Suppressor macrophage treated with lipopolysaccharide for 4 hours (primary cell): ENCODE results near the gene CSNK2A1.
"Not testable (repeated sequence)": the region's sequence is repeated elsewhere in the genome, so short reads cannot be mapped to it uniquely, and the experiment has no call there.

ENCODE experiments used
- DNase-seq: peaks from one replicate; pipeline ENCODE4 v3.0.0-alpha.2; 2020

Gene CSNK2A1

GRCh38 chr20:531608-532007, 12.0 kb downstream of the CSNK2A1 start:
- DNase-seq, result no peak

- no peak for DNase-seq
These were observed 13.3 kb downstream of the CSNK2A1 start for GRCh38 chr20:530321-530720.

- peak; percentile 82 for DNase-seq
These were observed 14.5 kb downstream of the CSNK2A1 start for GRCh38 chr20:528923-529604.

DNA sequence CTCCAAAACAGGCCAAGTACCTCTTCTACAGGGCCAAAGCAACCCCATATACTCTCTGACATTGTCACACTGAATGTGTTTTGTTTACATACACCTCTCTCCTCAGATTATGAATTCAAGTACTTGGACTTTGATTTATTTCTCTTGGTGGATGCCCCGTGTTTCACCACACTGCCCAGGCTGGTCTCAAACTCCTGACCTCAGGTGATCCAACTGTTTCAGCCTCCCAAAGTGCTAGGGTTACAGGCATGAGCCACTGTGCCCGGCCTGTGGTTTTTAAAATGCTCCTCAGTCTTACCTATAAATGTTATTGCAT, 16.1 kb downstream of the CSNK2A1 start:
- no peak for DNase-seq

GRCh38 chr20:521860-522259, 21.7 kb downstream of the CSNK2A1 start:
- DNase-seq, result no peak

- DNase-seq, result no peak
These were observed 23.6 kb downstream of the CSNK2A1 start for GRCh38 chr20:519999-520398.

- no peak for DNase-seq
These were observed 26.4 kb downstream of the CSNK2A1 start for GRCh38 chr20:517221-517620.

DNA sequence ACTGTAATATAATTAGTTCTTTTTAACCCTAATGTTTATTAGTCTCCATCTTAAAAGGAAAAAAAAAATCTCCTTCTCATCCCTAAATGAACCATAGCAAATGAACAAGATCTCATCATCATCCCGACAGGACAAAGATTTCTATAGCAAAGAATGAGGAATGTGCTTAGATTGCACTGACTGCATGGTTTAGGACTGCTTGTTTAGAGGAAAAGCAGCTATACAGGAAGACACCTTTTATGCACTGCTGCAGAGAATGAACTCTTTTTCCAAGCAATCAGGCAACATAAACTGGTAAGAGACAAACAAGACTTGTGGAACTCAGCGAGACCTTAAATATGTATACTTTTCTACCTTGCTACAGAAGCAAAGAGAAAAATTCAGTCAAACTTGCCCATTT, 26.8 kb downstream of the CSNK2A1 start:
- DNase-seq, result no peak

GRCh38 chr20:515696-516095, 27.9 kb downstream of the CSNK2A1 start:
- DNase-seq, result no peak

DNA sequence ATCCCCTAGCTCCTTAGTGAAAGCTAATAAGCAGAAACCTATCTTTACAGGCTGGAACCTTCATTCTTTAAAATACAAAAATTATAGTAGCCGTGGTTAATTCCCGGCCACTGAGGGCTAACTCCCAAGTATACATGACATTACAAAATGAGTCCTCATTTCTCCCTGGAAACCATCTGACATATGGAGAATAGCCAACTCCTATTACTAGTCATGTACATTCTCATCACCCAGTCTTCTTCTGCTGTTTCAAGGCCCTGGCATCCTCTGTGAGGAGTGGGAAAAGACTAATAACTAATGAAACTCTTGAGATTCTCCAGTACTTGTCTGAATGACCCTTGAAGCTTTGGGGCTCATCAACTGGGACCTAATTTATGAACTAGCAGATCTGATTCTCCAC, 30.2 kb downstream of the CSNK2A1 start:
- no peak for DNase-seq

GRCh38 chr20:510328-511057, 33.1 kb downstream of the CSNK2A1 start:
- DNase-seq, result not testable (repeated sequence)

DNA sequence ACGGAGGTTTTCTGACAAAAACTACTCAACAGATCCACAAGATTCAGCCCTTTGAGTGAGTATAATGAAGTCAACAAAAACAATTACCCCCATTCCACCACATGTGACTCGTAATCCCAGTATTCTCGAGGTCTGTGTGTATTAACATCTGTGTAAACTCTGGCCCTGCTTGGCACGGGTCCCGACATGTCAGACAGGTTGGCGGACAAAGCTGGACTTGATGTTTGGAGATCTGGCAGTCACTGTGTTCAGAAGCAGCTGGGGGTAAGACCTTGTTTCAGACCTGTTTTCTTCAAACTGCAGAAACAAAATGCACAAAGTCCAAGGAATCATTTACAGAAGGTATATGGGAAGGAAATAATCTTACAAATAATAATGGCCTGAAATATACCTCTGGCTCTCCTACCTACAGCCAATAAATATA, 35.2 kb downstream of the CSNK2A1 start:
- not testable (repeated sequence) for DNase-seq

- DNase-seq, result no peak
These were observed 35.7 kb downstream of the CSNK2A1 start for GRCh38 chr20:507761-508332.

DNA sequence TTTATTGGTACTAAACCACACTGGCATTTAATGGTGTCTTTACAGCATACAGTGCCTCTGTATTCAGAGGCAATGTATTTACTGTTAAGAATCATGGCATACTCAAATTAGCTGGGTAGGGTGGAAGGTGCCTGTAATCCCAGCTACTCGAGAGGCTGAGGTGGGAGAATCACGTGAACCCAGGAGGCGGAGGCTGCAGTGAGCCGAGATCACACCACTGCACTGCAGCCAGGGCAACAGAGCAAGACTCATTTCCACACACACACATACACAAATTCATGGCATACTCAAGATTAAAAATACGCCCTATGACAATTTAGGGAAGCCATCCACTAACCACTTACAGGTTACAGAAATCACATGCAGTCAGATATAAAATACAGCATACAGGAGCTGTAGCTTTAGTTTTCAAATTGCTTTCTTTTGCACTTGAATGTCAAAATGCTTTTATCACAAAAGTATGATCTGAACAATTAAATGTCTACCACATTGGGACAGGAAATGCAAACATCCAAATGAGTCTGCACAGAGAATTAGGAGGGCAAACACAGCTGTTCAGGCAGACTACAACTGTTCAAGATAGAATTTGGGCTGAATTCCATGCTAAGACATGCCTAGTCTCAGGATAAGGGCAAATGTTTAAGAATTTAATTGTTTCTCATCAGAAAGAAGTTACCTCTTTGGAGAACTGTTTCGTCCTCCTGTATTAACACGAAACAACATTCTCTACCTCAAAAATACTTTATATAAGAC, 36.4 kb downstream of the CSNK2A1 start:
- no peak for DNase-seq

DNA sequence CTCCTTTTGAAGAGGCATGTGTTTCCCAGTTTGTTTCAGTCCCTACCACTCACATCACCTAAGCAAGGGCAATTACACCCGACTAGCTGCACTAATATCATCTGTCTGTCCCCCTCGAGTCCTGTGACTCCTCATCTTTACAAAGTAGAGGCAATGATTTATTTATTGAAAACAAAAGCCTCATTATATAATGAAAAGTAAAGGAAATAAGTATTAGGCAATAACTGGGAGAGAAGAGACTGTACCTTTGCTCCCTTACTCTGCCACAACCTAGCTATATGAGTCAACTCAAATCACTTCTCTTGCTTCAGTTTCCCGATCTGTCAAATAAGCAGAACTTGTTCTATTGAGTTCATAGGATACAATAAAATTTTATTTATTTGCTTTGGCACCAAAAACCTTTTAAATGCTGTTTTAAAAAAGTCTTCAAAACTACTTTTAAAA, 38.9 kb downstream of the CSNK2A1 start:
- DNase-seq, result no peak

DNA sequence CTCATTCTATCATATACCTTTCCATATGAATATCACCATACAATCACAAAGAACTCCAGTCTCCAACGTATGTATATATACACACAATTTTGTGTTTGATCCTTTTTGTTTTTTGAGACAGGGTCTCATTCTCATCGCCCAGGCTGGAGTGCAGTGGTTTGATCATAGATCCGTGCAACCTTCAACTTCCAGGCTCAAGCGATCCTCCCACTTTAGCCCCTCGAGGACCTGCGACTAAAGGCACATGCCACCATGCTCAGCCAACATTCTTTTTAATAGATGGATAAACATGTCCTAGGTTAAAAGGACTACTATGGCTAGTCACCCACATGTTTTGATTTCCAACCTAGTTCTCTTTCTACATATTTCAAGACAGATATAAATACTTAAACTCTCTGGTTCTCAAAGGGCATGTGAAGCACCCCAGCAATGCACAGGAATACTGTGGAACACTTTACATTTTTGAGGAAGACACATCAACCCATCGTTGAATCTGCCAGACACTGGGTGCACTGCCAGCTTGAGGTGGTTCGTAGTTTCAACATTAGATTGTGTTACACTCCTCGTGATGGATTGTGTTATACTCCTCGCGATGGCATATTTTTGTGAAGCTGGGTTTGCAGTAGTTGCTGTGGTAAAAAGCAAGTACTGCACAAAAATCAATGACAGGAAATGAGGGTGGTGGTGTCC, 40.4 kb downstream of the CSNK2A1 start:
- no peak for DNase-seq

- DNase-seq, result no peak
These were observed 45.6 kb downstream of the CSNK2A1 start for GRCh38 chr20:497979-498378.

DNA sequence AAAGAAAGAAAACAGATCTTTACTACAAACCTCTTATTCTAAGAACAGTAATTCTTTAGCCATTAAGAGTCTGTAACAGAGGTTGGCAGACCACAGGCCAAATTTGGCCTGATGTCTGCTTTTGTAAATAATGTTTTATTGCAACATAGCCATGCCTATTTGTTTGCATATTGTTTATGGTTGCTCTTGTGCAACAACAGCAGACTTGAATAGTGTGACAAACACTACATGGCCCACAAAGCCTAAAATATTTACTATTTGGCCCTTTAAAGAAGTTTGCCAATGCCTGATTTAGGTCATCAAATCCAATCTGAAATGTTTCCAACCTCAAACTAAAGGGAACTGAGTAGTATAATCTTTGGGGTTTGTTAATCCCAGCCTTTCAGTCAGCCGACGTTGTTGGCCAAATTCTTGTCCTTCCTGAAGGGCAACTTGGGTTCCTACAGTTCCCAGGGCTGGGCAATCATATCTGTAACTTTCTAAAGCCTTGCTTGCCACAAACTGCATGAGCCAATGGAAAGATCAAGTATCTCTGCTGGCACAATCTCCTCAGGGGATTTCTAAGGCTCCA, 47.4 kb downstream of the CSNK2A1 start:
- DNase-seq, result no peak

GRCh38 chr20:492159-492558, 51.4 kb downstream of the CSNK2A1 start:
- no peak for DNase-seq

DNA sequence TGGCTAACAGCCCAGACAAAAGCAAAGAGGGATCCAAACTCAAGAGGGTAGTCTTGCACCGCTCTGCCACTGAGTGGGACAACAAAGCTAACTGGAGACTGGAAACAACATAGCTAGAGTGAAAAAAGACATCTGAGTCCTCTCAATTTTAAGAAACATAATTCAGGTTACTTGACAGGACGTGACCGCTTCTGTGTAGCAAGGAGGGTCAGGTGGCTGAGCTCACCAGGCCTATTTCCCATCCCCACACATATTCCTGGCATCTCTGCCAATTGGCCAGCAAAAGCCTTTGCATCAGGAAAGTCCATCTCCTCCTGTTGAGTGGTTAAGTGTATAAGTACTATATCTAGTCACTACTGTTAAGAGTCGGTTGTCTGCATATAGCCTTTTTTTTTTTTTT, 55.9 kb downstream of the CSNK2A1 start:
- DNase-seq, result no peak

GRCh38 chr20:483815-484644, 59.6 kb downstream of the CSNK2A1 start:
- no peak for DNase-seq

- no peak for DNase-seq
These were observed 62.4 kb downstream of the CSNK2A1 start for GRCh38 chr20:481167-481566.
